ENCODE results near the gene SLC35A2.
A peak's percentile ranks its signal among the peaks of the same experiment; 100 is the strongest.

SLC35A2 gene

GRCh38 chrX:48957827-48958634 lies 46.6 kb upstream of the SLC35A2 start:
- DNase-seq (ENCODE audit: low read depth in 1 of 2, low spot score in 1 of 2): peak; percentile 93 to 96
- H3K27me3 ChIP-seq (ENCODE audit: insufficient read depth, poor library complexity, severe bottlenecking): no peaks in the 10 kb centered on the region
- peak overlapping the region; percentile 57 for H3K4me3 ChIP-seq (replicated peaks; ENCODE audit: insufficient read depth, low read length)
- peak overlapping the region; percentile 97 for H3K27ac ChIP-seq (replicated peaks)
- TF ChIP-seq SPI1 (IDR thresholded peaks at IDR 0.05; ENCODE audit: borderline replicate concordance, low read depth): no peak
- TF ChIP-seq REST (IDR thresholded peaks at IDR 0.05; ENCODE audit: insufficient replicate concordance, low read depth): no peak
- TF ChIP-seq POLR2AphosphoS5 (IDR thresholded peaks at IDR 0.05; ENCODE audit: low read depth): peak; percentile 25; the same call in 1 of the 2 replicates
- TF ChIP-seq CTCF (IDR thresholded peaks at IDR 0.05; ENCODE audit: insufficient read depth, low read length): no peak
- peak; percentile 80 for TF ChIP-seq GABPA (IDR thresholded peaks at IDR 0.05; ENCODE audit: low read depth)

- DNase-seq (ENCODE audit: low read depth in 1 of 2, low spot score in 1 of 2): no peak
- no peak for TF ChIP-seq SPI1 (IDR thresholded peaks at IDR 0.05; ENCODE audit: borderline replicate concordance, low read depth)
- TF ChIP-seq CTCF (IDR thresholded peaks at IDR 0.05; ENCODE audit: insufficient read depth, low read length): no peak
- TF ChIP-seq REST (IDR thresholded peaks at IDR 0.05; ENCODE audit: insufficient replicate concordance, low read depth): no peak
- no peak for TF ChIP-seq POLR2AphosphoS5 (IDR thresholded peaks at IDR 0.05; ENCODE audit: low read depth)
- TF ChIP-seq GABPA (IDR thresholded peaks at IDR 0.05; ENCODE audit: low read depth): no peak
- Histone ChIP-seq H3K27ac (replicated peaks) (peak within 1 kb of the TSS; percentile 97), H3K4me3 (replicated peaks; ENCODE audit: insufficient read depth, low read length) (peak within 1 kb of the TSS; percentile 57), H3K27me3 (ENCODE audit: insufficient read depth, poor library complexity, severe bottlenecking) (no peaks in the 10 kb centered on the region)
Observed at GRCh38 chrX:48957477-48957826, 46.0 kb upstream of the SLC35A2 start, which contains the start of gene OTUD5. OTUD5 (minus strand) TSS chrX:48957607; CDS start chrX:48957570, 37 bp downstream.

- Histone ChIP-seq H3K27ac (replicated peaks) (no peak overlapping the region), H3K27me3 (ENCODE audit: insufficient read depth, poor library complexity, severe bottlenecking) (no peaks in the 10 kb centered on the region), H3K4me3 (replicated peaks; ENCODE audit: insufficient read depth, low read length) (peak overlapping the region; percentile 57)
- TF ChIP-seq GABPA (IDR thresholded peaks at IDR 0.05; ENCODE audit: low read depth): no peak
- TF ChIP-seq SPI1 (IDR thresholded peaks at IDR 0.05; ENCODE audit: borderline replicate concordance, low read depth): no peak
- TF ChIP-seq CTCF (IDR thresholded peaks at IDR 0.05; ENCODE audit: insufficient read depth, low read length): no peak
- TF ChIP-seq POLR2AphosphoS5 (IDR thresholded peaks at IDR 0.05; ENCODE audit: low read depth): no peak
- TF ChIP-seq REST (IDR thresholded peaks at IDR 0.05; ENCODE audit: insufficient replicate concordance, low read depth): no peak
- peak in 1 of 2 experiments; percentile 6 for DNase-seq (ENCODE audit: low read depth in 1 of 2, low spot score in 1 of 2)
Observed at GRCh38 chrX:48956728-48957414, 45.4 kb upstream of the SLC35A2 start.
